Endothelial cell of umbilical vein (primary cell): ENCODE data around the gene ZMPSTE24. TPM values are rescaled to one million over a fixed set of nuclear protein-coding genes. Genes with fewer than 3 reads are reported as not detected.

Experiments
- BruUV-seq: library from RNA; stranded (reverse); fragments of 400-500 nt; replicated peaks from 2 replicates; lab custom pipeline; 2021; lab: Mats Ljungman, UMichigan
- CTCF ChIA-PET: fragments of 300-600, 350-600 bp; sonication (Branson Sonifier 250); formaldehyde crosslinking; loops from one replicate; lab custom pipeline; 2021; ENCODE audit warnings: antibody characterized with exemption, inconsistent platforms; lab: Charles Lee
- POLR2A ChIA-PET: fragments of 300-600, 350-600 bp; sonication (Branson Sonifier 250); formaldehyde crosslinking; loops from one replicate; lab custom pipeline; 2021; ENCODE audit warnings: antibody characterized with exemption, inconsistent platforms; lab: Charles Lee
- DNase-seq: peaks from one replicate; pipeline ENCODE4 v3.0.0-alpha.2; 2011; ENCODE audit warnings: low read depth, low spot score
- FAIRE-seq: peaks from 2 replicates; lab custom pipeline; 2011; peaks lifted over from hg19 to GRCh38; lab: Jason Lieb, UNC
- H2AFZ ChIP-seq: 2 replicates; pipeline ENCODE4 v1.6.0; 2012; ENCODE audit warnings: low read depth, low read length, control low read depth, inconsistent platforms
- H3K27ac ChIP-seq: 2 replicates; pipeline ENCODE4 v1.5.1; 2011; ENCODE audit warnings: low read depth, mild to moderate bottlenecking, control low read depth, low read length, moderate library complexity; ENCODE audit not compliant: insufficient read depth
- H3K27me3 ChIP-seq, 2 experiments: 2 replicates each; pipeline versions ENCODE4 v1.6.0 to v1.6.1; 2011; ENCODE audit warnings: low read length in 2 of 2, mixed read lengths in 1 of 2; ENCODE audit not compliant: control insufficient read depth in 2 of 2, insufficient read depth in 2 of 2
- H3K36me3 ChIP-seq, 2 experiments: 2 replicates in 1 of 2; 3 replicates in 1 of 2; pipeline ENCODE4 v1.5.1; 2011; ENCODE audit warnings: low read length in 2 of 2, mild to moderate bottlenecking in 1 of 2, moderate library complexity in 1 of 2; ENCODE audit not compliant: control insufficient read depth in 2 of 2, insufficient read depth in 2 of 2; ENCODE audit errors: extremely low read depth in 1 of 2
- H3K4me1 ChIP-seq: 3 replicates; pipeline ENCODE4 v1.5.1; 2011; ENCODE audit warnings: mild to moderate bottlenecking, low read length; ENCODE audit not compliant: control insufficient read depth, insufficient read depth; ENCODE audit errors: extremely low read depth
- H3K4me2 ChIP-seq: 2 replicates; pipeline ENCODE4 v1.6.1; 2011; ENCODE audit warnings: low read length, control low read depth, mixed read lengths; ENCODE audit not compliant: insufficient read depth
- H3K4me3 ChIP-seq, 3 experiments: fragments of 200-600 bp in 1 of 3; sonication (generic), shearing (Covaris generic) in 1 of 3; replicated peaks in 1 of 3; 2 replicates each; pipeline ENCODE4 v1.5.1; 2011 to 2016; ENCODE audit warnings: control low read depth in 3 of 3, low read length in 3 of 3, mild to moderate bottlenecking in 2 of 3, inconsistent platforms in 1 of 3, low read depth in 1 of 3, moderate library complexity in 1 of 3; ENCODE audit not compliant: insufficient read depth in 1 of 3
- H3K79me2 ChIP-seq: 2 replicates; pipeline ENCODE4 v1.6.0; 2012; ENCODE audit warnings: low read length, inconsistent platforms; ENCODE audit not compliant: control insufficient read depth, insufficient read depth
- H3K9ac ChIP-seq: replicated peaks from 2 replicates; pipeline ENCODE3; 2011; ENCODE audit warnings: low read length, control low read depth; ENCODE audit not compliant: insufficient read depth; ENCODE audit errors: extremely low read depth
- H3K9me1 ChIP-seq: replicated peaks from 3 replicates; pipeline ENCODE4 v1.6.0; 2011; ENCODE audit warnings: mild to moderate bottlenecking, low read length; ENCODE audit not compliant: control insufficient read depth, insufficient read depth; ENCODE audit errors: extremely low read depth
- H3K9me3 ChIP-seq: replicated peaks from 2 replicates; pipeline ENCODE4 v1.5.1; 2012; ENCODE audit warnings: low read length, inconsistent platforms; ENCODE audit not compliant: control insufficient read depth, insufficient read depth
- H4K20me1 ChIP-seq: replicated peaks from 2 replicates; pipeline ENCODE3; 2011; ENCODE audit warnings: mild to moderate bottlenecking, low read length; ENCODE audit not compliant: control insufficient read depth, insufficient read depth; ENCODE audit errors: extremely low read depth
- CTCF ChIP-seq, 2 donors: IDR thresholded peaks; 1 replicate in 1 of 2; 2 replicates in 1 of 2; pipeline ENCODE4 v1.5.1; 2011; ENCODE audit warnings: low read length in 2 of 2, mild to moderate bottlenecking in 2 of 2, moderate library complexity in 2 of 2, control low read depth in 1 of 2, inconsistent platforms in 1 of 2, low read depth in 1 of 2; ENCODE audit not compliant: insufficient read depth in 1 of 2; ENCODE audit errors: extremely low read depth in 1 of 2
- EZH2 ChIP-seq: IDR thresholded peaks from 2 replicates; pipeline ENCODE4 v1.6.1; 2012; ENCODE audit warnings: borderline replicate concordance, low read depth, mild to moderate bottlenecking, moderate library complexity, low read length, inconsistent platforms; ENCODE audit not compliant: severe bottlenecking
- GATA2 ChIP-seq: IDR thresholded peaks from 2 replicates; pipeline ENCODE4 v1.7.0; 2011; ENCODE audit warnings: low read depth, mild to moderate bottlenecking, moderate library complexity, mixed read lengths, low read length; ENCODE audit not compliant: insufficient read length, insufficient read depth
- JUN ChIP-seq: IDR thresholded peaks from 2 replicates; pipeline ENCODE4 v1.6.1; 2011; ENCODE audit warnings: borderline replicate concordance, low read depth; ENCODE audit not compliant: insufficient read length, insufficient read depth
- MAX ChIP-seq: IDR thresholded peaks from 2 replicates; pipeline ENCODE4 v1.6.1; 2011; ENCODE audit not compliant: insufficient read depth, insufficient read length
- MYC ChIP-seq: IDR thresholded peaks from one replicate; pipeline ENCODE4 v1.6.1; 2011; ENCODE audit warnings: mild to moderate bottlenecking, low read depth, low read length
- POLR2AphosphoS5 ChIP-seq: IDR thresholded peaks from 2 replicates; pipeline ENCODE4 v1.6.1; 2012; ENCODE audit warnings: low read depth, mild to moderate bottlenecking, control low read depth, low read length, moderate library complexity; ENCODE audit not compliant: insufficient read depth
- dilution Hi-C: fragments of 300-500 bp; cut with MboI; formaldehyde crosslinking; loops from one replicate; pipeline ENCODE4 v1.15.0; 2019; ENCODE audit warnings: low sequenced_read_pairs; ENCODE audit not compliant: extremely low pct_ligation_motif_present
- intact Hi-C: fragments of 100-400 bp; cut with micrococcal nuclease; formaldehyde crosslinking; loops from one replicate; pipeline ENCODE4 v1.10.0; 2022
- polyA plus RNA-seq, 4 experiments: library from polyadenylated mRNA; depleted of rRNA in 3 of 4; stranded (reverse) in 3 of 4; unstranded in 1 of 4; fragments of >200 nt; gene quantifications; 2 replicates each; pipeline versions ENCODE4 v1.2.1 to v1.2.3, GENCODE V29; 2011 to 2012; ENCODE audit warnings: missing spikeins in 1 of 4
- total RNA-seq: library from RNA; stranded (reverse); gene quantifications from 2 replicates; pipeline ENCODE4 v1.2.3, GENCODE V29; 2021

The ZMPSTE24 gene
- total and polyA plus RNA-seq, 2 donors (not counting 3 experiments of a cell fraction or from before 2014, with no cell fraction given): 16.9 to 44.7 TPM

- TF ChIP-seq CTCF (IDR thresholded peaks at IDR 0.05; ENCODE audit: extremely low read depth in 1 of 2, insufficient read depth in 1 of 2, low read depth in 1 of 2, low read length in 2 of 2) (no peak), POLR2AphosphoS5 (no peak), MAX (no peak), GATA2 (no peak), EZH2 (no peak), MYC (no peak), JUN (no peak)
- Histone ChIP-seq H4K20me1 (no peaks in the 10 kb centered on the region), H2AFZ (no peak overlapping the region), H3K4me2 (no peak overlapping the region), H3K9me3 (no peaks in the 10 kb centered on the region), H3K27ac (no peak overlapping the region), H3K9me1 (no peaks in the 10 kb centered on the region), H3K9ac (no peak overlapping the region), H3K4me3 (no peak overlapping the region), H3K4me1 (peaks cover 2% of the 10 kb centered on the region), H3K79me2 (no peaks in the 10 kb centered on the region), H3K36me3 (no peaks in the 10 kb centered on the region), H3K27me3 (no peaks in the 10 kb centered on the region)
- FAIRE-seq (no peak), DNase-seq (no peak)
- CTCF ChIA-PET: interaction anchor here (1.2 to 2.4 kb wide), 3 partner anchors 29 to 166 kb away, joined by 3 to 9 read pairs (median 4); no protein-coding TSS in a partner anchor
- POLR2A ChIA-PET: no interaction called here
- BruUV-seq: no TSS peak
- intact Hi-C loops: no loop called here
- dilution Hi-C loops: no loop called here
Observed at GRCh38 chr1:40310129-40310461, 52.1 kb downstream of the ZMPSTE24 start.
